NCI-H2107 treated with DMSO at 0.1 percent for 48 hours (cell line): ENCODE measurements around the gene NFIX.
"Not testable (repeated sequence)": the region's sequence is repeated elsewhere in the genome, so short reads cannot be mapped to it uniquely, and the experiment has no call there.

Experiments used
- DNase-seq: peaks from one replicate; lab custom pipeline; 2025; ENCODE audit not compliant: unreplicated experiment; lab: John Stamatoyannopoulos, UW

The NFIX gene

DNA sequence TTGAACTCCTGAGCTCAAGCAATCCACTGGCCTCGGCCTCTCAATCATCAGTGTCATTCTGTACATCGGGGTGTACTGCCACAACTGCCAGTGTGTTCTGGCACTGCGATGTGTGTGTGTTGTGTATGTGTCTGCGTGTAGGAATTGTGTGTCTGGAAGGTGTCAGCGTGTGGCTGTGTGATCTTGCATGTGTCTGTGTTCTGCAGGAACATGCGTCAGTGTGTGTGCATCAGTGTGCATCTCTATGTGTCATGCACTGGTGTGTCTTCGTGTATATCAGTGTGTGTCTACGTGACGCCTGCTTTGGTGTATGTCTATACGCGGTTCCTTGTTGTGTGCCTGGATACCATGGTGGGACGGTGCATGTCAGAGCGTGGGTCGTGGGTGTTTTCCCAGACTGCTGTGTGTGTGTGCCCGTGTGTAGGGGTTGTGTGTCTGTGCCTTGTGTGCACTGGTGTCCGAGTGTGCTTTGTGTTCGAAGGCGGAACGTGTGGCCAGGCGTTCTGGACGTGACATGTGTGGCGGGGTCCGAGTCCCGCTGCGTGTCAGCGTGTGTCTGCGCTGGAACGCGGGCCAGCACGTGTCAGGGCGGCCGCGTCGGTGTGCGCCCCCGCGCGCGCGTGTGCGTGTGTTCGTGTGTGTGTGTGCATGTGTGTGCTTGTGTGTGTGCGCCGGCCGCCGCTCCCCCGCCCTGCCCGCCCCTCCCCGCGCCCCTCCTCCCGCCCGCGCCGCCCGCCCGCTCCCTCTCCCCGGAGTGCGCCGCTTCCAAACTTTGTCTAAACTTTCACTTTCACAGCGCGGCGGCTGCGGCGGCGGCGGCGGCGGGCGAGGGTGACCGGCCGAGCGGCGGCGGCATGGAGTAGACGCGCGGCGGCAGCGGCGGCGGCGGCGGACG is at the start of gene NFIX:
TSS of gene NFIX (plus strand) at position 775 of the 895 bp plus-strand sequence. CDS start 363 bp downstream, outside the sequence.
- no peak for DNase-seq

DNA sequence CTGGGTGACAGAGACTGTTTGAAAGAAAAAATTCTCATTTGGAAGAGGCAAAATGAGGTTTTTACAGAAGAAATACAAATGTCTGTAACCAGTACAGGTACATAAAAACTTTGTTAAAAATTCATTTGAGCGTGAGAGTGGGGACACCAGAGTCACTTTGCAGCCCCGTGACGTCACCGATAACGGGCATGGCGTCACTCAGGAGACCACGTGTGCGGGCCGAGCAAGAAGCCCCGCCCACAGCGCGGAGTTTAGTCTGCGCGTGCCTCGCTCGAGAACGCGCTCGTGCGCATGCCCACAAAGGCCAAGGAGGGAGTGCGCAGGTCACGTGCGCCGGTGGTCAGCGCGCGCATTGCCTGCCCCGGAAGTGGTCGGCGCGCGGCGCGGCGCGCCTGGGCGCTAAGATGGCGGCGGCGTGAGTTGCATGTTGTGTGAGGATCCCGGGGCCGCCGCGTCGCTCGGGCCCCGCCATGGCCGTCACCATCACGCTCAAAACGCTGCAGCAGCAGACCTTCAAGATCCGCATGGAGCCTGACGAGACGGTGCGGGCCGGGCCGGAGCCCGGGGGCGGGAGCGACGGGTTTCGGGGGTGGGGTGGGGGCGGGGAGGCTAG is 49.7 kb upstream of the NFIX start, which contains the start of gene RAD23A:
TSS of gene RAD23A (plus strand) at position 384 of the 613 bp plus-strand sequence. CDS start at position 471, 87 bp downstream.
- peak; percentile 83 for DNase-seq

DNA sequence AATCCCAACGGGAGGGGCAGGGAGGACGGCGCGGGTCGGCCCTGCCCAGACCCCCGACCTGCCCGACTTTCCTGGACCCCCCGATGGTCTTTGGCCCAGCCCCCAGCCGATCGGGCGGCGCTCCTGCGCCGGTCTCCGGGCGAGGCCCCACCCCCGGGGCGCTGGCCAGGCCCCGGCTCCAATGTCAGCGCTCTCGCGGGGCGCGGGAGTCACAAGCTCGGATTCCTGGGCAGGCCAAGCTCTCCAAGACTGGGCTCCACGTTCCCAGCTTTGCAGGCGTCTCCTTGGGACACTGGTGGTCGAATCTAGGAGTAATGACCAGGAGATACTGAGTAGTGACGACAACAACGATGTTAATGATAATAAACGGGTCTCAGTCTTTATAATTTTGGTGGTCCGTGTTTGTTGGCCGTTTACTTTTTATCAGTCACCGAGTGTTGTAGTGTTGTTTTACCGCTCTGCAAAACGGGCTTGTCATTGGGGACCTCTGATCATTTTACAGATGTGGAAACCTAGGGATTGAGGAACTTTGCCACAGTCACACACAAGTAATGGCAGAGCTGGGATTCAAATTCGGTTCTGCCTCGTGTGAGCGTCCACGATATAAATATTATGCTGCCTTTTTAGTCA is 49.1 kb upstream of the NFIX start:
- no peak for DNase-seq

DNA sequence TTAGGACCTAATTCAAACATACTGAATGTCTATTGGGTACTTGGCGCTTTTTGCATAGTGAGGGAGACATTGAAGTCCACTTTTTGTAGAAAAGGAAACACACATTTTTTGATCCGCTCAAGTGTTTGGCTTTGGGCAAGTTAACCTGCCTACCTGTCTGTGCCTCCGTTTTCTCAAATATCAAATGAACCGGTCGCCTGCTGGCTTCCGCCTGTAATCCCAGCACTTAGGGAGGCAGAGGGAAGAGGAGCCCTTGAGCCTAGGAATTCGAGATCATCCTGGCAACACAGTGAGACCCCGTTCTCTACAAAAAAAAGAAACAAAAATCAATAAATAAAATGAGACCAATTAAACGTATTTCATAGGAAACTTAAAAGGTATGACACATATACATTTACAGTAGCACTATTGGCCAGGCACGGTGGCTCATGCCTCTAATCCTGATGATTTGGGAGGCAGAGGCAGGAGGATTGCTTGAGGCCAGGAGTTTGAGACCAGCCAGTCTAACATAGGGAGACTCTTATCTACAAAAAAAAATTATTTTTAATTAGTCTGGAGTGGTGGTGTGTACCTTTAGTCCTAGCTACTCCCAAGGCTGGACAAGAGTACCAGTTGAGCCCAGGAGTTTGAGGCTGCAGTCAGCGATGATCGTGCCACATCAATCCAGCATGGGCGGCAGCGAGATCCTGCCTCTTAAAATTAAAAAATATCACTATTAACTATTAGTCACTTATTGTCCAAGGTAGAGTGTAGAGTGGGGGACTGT is 48.4 kb upstream of the NFIX start:
- DNase-seq: no peak

DNA sequence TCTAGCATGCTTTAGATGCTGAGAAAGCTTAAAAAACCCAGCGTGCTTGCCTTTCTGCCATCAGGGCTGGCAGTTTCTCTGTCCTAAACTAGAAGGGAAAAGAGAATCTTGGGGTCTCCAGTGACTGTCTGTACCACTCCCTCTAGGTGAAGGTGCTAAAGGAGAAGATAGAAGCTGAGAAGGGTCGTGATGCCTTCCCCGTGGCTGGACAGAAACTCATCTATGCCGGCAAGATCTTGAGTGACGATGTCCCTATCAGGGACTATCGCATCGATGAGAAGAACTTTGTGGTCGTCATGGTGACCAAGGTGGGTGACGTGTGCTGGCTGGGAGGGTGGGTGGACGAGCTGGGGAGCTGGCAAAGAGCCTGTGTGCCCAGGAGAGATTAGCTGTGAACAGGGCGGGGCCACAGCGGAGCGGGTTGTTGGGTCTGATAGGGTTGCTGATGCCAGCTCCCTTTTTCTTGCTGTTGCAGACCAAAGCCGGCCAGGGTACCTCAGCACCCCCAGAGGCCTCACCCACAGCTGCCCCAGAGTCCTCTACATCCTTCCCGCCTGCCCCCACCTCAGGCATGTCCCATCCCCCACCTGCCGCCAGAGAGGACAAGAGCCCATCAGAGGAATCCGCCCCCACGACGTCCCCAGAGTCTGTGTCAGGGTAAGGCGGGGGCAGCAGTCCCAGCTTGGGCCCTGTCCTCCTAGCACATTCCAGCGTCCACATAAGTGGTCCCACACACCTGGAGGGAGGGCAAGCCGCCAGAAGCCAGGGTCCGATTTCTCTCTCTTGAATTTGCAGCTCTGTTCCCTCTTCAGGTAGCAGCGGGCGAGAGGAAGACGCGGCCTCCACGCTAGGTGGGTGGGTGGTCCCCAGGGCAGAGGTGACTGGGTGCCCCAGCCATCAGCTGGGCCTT is 47.3 kb upstream of the NFIX start:
- DNase-seq: no peak

DNA sequence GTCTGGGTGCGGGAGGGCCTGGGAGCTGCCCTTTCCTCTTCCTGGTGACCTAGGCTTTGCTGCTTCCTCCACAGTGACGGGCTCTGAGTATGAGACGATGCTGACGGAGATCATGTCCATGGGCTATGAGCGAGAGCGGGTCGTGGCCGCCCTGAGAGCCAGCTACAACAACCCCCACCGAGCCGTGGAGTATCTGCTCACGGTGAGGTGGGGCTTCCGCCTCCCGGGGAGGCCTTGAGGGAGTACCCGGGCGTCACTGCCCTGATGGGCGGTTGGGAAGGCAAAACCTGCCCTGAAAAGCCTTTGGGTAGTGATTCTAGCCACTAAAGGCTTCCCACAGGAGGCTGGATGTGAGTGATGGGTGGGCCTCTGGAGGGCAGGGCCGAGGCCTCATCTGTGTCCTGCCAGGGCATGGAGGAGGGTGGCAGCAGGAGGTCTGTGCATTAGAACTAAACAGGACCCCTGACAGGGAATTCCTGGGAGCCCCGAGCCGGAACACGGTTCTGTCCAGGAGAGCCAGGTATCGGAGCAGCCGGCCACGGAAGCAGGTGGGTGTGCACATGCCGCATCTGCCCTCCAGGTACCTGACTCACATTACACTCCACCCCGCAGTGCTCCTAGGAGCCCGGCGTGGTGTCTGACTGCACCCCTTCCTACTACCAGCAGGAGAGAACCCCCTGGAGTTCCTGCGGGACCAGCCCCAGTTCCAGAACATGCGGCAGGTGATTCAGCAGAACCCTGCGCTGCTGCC is 46.5 kb upstream of the NFIX start:
- no peak for DNase-seq

DNA sequence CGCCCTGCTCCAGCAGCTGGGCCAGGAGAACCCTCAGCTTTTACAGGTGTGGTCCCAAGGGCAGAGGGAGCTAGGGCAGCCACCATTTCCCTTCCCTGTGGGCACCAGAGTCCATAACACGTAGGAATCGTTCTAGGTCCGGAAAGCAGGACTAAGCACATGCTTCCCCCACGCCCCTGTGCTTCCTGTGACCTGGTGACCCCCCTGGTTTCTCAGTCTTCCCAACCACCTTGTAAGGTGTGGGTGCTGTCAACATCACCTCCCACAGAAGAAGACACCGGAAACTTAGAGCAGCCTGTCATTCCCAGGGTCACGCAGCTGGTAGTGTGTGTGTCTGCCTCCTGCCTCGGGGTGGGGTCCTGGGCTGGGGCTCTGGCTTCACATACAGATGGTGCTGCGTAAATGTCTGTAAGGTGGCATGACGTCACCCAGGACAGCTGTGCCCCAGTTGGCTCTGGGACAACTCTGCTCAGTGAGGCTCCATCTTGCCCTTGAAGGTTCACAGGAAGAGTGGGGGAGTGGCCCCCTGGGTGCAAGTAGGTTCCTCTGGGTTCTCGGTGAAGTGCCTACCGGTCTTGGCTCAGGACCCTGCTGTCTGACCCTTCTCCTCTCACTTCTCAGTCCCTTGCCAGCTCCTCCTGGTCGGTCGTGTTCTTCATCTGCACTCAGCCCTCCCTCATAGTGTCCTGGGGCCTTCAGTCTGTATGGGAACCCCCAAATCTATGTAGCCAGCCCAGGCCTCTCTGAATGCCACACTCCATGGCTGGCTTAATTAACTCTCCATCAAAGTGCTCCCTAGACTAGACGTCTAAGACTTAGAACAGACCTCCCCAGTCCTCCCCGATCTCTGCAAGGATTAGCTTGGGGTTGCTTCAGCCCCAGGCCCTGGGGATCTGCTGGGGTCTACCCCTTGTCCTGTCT is 45.7 kb upstream of the NFIX start:
- DNase-seq: no peak

DNA sequence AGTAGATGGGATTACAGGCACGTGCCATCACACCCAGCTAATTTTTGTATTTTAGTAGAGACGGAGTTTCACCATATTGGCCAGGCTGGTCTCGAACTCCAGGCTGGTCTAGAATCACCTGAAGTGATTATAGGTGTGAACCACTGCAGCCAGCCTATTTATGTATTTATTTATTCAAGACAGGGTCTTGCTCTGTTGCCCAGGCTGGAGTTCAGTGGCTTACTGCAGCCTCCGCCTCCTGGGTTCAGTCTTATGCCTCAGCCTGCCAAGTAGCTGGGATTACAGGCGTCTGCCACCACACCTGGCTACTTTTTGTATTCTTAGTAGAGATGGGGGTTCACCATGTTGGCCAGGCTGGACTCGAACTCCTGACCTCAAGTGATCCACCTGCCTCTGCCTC is 43.2 kb upstream of the NFIX start:
- DNase-seq: not testable (repeated sequence)

DNA sequence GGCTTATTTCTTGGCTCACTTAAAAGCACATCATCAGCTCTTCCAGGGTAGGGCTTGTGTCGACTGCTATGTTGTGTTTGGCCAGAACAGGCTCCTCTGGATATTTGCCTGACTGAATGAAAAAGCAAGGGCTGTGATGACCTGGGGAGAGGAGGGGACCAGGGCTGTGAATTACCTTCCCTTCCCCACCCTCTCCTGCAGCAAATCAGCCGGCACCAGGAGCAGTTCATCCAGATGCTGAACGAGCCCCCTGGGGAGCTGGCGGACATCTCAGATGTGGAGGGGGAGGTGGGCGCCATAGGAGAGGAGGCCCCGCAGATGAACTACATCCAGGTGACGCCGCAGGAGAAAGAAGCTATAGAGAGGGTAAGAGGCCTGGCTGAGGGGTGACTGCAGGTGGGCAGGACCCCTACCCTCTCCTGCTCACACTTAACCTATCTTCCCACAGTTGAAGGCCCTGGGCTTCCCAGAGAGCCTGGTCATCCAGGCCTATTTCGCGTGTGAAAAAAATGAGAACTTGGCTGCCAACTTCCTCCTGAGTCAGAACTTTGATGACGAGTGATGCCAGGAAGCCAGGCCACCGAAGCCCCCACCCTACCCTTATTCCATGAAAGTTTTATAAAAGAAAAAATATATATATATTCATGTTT is 42.7 kb upstream of the NFIX start:
- no peak for DNase-seq

DNA sequence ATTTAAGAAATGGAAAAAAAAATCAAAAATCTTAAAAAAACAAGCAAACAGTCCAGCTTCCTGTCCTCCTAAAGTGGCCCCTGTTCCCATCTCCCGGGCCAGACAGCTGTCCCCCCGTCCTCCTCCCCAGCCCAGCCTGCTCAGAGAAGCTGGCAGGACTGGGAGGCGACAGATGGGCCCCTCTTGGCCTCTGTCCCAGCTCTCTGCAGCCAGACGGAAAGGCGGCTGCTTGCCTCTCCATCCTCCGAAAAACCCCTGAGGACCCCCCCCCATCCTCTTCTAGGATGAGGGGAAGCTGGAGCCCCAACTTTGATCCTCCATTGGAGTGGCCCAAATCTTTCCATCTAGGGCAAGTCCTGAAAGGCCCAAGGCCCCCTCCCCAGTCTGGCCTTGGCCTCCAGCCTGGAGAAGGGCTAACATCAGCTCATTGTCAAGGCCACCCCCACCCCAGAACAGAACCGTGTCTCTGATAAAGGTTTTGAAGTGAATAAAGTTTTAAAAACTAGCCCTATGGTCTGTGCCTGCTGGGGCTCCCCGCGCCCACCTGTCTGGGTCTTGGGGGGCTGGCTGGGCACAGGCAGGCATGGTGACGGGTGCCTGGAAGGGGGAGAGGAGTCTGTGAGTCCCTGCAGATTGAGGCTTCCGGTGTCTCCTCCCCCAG is 42.0 kb upstream of the NFIX start:
- no peak for DNase-seq

DNA sequence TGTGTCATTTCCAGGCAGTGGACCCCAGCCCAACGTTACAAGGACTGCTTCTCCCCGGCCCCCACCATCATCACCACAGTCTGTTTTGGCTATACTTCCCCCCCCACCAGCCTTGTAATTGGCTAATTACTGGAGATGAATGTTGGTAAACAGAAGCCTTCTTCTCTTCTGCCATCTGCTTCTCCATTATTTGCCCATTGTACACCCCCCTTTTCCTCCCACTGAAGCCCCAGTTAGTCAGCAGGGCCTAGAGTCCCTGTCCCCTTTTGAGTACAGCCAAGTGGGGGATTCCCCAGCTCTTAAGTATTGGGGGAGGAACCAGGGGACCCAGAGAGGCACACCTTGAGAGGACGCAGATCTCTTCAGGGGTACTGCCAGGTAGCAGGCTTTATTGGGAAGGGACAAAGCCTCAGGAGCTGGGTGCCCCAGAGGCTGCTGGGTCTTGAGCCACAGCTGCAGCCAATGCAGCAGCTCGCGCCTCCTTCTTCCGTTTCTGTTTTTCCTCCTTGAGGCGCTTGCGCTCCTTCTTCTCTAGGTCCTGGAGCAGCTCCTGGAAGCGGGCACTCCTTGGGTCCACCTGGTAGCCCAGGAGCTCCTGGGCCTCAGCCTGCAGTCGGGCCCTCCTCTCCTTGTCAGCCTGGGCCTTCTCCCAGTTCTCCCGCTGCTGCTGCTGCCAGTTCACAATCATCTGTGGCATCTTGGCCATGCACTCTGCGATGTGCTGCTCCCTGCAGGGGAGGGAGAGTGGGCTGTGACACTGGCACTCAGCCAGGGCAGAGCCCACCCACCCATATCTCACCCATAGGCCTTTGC is 41.3 kb upstream of the NFIX start:
- DNase-seq: no peak

DNA sequence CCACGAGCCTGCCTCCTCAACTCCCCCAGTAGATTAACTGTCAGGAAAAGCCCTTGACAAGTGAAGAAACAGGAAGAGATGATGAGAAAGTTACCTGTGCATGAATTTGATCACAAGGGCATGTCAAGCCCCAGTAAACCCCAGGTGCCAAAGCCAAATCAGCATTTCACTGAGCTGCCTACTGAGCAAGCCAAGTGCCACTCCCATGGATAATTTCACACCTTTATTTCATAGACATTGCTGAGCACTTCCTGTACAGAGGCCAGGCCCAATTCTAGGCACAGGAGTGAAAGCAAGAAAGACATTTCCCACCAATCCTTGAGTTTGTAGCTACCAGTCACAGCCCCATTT is 40.7 kb upstream of the NFIX start:
- no peak for DNase-seq

DNA sequence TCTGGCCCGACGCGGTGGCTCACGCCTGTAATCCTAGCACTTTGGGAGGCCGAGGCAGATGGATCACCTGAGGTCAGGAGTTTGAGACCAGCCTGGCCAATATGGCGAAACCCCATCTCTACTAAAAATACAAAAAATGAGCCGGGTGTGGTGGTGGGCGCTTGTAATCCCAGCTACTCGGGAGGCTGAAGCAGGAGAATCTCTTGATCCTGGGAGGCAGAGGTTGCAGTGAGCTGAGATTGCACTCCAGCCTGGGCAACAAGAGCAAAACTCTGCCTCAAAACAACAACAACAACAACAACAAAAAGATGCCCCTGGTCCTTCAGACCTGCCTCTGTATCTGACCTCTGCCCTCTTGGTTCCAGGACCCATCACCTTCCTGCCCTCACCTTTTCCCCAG is 39.7 kb upstream of the NFIX start:
- DNase-seq: not testable (repeated sequence)

DNA sequence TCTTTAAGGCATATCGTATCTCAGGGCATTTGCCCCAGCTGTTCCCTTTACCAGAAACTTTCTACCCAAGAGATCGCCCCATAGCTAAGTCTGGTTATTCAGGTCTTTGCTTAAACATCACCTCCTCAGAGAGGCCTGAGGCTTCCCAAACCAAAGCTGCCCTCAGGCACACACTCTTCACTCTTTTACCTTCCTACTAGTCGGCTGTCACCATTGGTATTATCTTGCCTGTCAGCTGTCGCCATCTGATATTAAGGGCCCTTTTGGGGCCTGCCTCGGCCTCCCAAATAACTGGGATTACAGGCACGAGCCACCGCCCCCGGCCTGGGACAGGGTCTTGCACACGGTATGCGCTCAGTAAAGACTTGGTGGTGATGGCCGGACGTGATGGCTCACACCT is 39.3 kb upstream of the NFIX start:
- no peak for DNase-seq

DNA sequence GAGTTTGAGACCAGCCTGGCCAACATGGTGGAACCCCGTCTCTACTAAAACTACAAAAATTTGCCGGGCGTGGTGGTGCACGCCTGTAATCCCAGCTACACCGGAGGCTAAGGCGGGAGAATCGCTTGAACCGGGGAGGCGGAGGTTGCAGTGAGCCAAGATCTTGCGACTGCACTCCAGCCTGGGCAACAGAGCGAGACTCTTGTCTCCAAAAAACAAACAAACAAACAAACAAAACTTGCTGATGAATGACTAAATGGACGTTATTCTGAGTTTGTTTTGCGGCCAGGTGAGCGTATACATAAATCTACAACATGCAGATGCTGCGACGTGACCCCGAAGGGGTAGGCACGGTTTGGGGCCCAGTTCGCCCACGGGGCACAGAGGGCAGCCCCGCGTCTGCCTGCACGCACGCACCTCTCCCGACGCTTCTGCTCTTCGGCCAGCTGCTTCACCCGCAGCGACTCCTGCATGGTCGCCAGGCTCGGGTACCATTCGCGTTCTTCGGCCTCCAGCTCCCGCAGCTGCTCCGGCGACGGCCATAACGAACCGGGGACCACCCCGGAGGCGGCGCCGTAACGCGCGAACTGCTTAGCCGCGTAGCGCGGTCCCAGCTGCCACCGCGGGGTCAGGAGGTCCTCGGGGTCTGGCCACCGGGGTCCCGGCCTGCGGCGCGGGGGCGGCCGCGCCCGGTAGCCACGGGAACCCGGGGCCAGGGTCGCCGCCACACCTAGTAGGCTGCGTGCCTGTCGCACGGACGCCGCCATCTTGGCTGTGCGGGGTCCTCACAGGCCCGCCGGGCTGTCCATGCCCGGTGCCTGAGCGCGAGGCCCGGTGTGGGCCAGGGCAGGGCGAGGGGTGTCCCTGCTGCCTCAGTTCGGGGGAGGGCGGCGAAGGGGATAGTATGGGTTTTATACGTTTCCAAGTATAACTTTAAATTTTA is 38.6 kb upstream of the NFIX start, which contains the start of gene GADD45GIP1:
TSS of gene GADD45GIP1 (minus strand) at position 778 of the 943 bp plus-strand sequence. CDS start at position 767, 11 bp downstream.
- DNase-seq: no peak
